Measurements from ENCODE around the gene PAX7.

The PAX7 gene

DNA sequence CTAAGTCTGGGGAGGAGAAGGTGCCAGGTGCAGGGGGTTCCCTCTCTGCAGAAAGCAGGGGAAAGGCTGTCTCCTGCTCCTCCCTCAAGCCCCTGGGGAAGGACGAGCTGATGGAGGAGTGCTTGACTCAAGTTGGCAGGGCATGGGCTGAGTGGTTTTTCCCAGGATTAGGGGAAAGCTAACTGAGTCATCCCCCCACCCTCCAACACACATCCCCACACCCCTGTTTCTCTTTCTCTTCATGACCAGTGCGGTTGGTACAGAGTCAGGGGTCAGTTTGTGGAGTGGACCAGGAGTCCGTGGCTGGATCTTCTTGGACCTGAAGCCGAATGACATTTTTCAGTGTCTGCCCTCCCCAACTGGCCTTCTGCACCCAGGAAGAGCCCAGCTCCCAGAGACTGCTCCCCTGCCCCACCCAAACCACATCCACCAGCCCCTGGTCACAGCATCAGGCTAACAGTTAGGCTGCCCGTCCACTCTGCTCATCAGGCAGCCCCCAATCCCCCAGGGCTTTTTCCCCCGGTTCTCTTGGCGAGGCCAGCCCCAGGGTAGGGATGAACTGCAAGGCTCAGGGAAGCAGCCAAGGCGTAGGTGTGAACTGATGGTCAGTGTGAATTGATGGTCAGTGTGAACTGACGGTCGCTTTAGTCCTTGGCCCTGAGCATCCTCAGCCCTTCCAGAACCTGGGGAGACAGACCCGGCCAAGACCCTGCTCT lies 81.0 kb downstream of the PAX7 start:
- DNase-seq = no peak

DNA sequence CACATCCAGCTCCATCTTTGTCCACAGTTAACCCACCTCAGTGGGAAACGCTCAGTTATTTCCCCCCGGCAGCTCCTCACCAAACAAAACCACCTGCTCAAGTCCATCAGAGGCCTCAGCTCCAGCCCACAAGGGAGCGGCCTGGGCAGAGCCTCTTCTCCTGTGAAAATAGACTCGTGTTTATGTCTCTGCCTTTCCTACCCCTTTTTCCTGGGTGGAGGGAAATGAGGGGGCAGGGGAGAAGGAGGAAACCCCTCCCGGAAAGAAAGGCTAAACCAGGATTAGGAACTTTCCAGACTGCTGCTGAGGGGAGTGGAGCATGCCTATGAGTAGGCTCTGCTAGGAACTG lies 81.6 kb downstream of the PAX7 start:
- no peak for DNase-seq

DNA sequence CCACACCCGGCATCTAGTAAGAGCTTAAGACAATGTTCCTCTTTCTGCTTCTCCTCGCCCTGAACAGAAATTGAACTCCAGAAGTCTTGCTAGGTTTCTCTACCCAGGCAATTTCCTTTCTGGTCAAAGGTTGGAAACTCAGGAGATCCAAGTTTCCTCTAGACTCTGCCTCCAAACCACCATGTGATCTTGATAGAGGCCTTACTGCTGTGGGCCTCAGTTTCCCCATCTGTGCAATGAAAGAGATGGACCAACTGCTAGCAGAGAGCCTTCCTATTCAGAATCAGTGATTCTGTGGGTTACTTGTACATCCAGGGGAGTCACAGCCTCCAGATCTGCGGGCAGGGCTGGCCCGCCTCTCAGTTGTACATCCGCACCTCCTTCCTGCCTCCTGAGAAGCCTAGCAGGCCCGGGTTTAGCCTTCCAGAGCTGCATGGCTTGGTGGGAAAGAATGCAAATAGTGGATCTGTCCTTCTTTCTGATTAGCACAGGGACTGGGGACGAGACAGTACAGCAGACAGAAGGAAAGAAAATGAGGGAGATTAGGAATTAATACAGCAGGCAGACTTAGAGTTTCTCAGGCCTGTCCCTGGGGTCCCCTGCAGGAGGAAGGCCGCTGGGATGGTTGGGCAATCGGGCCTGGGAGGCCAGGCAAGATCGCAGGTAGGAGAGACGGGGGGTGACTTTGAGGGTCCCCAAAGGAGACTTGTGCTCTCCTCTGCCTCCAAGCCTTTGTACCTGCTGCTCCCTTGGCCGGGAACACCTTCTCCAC lies 83.9 kb downstream of the PAX7 start:
- no peak for DNase-seq

DNA sequence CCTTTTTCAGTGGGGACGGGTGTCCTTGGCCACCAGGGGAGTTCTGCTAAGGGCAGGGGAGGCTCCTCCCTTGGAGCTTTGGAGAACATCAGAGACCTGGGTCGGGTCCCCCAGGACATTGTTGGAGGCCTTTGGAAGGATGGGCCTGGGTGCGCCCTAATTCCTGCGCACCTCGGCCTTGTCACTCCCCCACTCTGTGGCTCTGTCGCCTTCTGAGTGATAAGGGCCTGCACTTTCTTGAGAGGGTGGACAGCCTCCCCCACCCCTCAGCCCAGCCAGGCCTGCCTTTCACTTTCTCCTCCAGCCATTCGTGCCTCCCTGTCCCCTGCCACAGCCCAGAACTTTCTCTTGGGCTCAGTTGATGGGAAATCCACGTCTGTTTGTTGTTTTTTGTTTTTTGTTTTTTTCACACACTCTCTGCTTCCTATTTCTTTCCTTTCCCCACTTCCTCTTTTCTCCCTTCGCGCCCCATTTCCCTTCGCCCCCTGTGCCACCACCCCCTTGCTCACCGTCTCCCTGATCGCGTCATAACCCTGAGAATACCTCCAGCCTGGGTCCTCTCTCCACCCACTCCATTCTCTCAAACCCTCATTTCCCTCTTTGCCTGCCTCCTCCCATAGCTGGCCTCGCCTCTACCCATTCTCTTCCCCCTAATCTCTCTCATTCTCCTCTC lies 85.6 kb downstream of the PAX7 start:
- no peak for DNase-seq

DNA sequence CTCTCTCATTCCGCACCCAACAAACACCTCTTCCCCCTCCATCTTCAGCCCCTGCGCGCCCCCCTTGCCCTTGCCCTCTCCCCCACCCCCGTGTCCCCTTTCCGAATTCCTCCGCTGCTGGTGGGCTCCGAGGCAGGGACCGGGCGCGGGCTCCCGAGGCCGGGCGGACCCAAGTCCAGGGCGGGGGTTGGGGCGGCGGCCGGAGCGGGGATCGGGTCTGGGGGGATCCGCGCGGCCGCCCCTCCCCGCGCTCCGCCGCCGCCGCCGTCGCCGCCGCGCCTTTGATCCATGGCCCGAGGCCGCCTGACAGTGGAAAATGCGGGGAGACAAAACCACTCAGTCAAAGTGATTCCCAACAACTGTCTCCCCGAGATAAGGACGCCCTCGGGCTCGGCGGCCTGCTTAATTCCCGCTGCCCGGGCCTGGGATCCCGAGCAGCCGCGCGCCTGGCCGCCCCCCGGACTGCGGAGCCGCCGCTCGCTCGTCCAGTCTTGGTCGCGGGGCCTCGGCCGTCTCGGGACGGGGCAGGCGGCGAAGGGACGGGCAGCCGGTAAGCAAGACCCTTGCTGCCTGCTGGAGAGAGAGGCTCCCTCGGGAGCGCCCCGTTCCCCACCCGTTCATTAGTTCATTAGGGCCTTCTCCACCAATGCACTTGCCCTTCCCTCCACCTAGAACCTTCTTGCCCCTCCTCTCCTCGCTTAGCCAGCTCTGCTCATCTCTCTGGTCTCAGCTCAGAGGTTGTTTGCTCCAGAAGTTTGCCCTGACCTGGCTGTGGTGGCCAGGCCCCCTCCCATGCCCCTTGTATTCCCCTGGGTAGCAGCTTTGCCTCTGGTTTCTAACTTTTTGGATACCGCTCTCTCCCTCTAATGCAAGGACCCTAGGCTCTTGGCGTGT lies 86.4 kb downstream of the PAX7 start:
- DNase-seq = no peak

DNA sequence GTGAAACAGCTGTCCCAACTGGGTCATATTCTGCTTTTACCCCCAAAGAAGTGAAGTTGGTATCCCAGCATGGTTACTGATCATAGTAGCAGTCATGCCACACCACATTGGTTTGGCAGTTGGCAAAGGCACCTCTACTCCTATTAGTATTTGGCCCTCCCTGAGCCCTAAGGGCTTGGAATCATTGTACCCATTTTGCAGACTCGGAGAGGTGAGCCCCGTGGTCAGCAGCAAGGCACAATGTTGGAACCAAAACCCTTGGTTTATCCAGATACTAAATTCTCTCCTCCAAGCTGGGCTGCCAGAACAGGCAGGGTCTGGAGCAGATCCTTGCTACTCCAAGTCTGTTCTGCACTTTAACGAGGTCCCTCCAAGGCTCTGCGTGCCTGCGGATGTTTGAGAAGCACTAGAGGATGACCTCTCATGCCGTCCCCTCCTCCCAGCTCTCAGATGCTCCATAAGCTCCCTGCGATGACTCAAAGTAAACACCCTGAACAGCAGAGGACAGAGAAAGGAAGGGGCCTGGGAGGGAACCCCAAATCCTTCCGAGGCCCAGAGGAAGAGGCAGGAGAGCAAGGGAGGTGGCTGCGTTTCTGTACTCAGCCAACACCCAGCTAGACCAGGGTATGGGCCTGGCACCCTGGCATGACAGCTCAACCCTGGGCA lies 89.3 kb downstream of the PAX7 start:
- no peak for DNase-seq

DNA sequence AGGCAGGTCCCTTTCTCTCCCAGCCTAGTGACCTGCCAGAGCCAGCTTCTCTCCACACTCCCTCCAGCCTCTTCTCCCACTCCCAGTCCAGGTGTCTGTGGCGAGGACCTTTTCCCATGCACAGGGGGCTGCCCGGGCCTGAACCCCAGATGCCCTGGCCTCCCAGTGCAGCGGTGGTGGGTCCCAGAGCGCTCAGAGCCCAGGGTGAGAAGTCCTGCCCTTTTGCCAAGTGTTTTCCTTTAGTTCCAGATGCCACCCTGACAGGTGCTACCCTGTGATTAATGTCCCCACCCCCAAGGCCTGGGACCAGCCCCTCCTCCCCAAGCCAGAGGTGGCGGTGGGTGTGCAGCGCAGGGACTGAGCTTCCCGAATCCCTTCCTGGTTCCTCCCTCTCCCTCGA lies 90.4 kb downstream of the PAX7 start:
- DNase-seq = no peak

DNA sequence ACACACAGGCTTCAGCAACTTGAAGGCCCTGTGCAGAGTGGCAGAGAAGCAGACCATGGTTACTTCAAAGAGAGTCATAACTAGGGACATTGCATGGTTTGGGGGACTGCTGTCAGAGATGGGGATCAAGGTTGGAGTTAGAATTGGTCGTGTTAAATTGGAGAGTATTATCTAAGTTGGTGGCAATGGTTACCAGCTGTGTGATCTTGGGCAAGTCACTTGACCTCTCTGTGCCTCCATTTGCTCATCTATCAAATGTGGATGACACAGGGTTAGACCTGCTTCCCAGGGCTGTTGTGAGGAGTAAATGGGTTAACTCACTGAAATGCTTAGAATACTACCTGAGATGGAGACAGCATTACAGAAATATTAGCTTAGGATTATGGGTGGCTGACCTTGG lies 91.1 kb downstream of the PAX7 start:
- no peak for DNase-seq

DNA sequence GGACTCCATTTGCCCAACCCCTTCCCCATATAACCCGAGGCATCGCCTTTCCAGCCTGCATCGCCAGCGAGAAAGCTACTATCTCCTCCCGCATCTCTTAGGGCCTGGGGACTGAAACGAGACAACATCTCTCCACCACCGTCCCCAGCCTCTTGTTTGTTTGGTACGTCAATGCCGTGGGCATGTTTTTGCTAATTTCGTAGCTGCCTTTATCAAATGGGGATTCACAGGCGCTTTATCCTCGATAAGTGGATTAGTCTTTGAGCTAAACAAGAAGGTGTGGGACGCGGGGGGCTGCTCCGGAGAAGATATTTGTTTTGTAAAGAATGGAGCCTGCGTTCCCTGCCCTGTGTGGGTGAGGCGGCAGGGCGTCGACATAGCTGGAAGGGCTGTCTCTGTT lies 91.6 kb downstream of the PAX7 start:
- DNase-seq = no peak

DNA sequence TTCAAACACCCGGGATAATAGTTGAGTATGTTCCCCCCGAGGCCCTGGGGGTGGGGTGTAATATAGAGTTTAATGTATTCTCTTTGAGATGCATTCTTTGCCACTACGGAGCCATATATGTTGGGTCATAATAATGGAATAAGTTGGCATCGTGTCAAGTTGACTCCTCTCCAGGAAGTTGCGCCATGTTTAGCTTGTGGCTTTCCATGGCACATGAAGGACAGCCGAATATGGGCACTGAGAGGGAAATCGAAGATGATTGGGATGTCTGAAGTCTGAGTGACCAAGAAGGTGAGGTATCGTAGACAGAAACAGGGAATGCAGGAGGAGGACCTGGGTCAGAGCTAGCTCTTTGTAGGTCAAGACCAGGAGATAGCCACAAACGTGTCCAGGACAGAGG lies 92.6 kb downstream of the PAX7 start:
- no peak for DNase-seq

DNA sequence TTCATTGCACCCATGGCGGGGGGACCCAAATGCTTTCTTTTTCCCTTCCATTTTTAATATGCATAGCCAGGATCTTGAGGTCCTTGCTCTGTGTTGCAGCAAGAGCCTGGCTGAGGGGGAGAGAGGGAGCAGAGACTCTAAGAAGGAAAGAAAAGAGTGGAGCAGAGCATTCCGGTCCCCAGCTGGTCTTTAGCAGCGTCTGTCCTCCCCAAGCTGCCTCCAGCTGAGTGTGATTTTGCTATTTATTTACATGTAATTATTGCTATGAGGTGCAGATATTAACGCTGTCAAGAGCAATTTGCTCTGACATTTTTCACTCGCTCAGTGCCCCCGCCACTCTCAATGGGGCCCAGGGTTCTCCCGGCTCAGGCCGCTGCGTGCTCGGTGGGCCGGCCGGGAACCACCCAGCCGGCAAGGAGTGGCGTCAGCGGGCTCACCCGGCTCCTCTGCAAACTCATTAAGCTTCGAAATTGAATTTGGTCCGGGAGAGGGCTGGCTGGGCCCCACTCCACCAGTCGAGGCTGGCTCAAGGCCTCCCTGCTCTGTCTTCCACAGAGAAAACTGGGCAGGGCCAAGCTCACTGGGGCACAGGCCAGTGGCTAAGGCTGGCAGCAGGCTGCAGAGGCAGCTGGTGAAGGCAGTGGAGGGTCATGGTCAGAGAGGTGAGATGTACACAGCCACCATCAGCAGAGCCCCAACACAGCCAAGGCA lies 93.2 kb downstream of the PAX7 start:
- DNase-seq = no peak

DNA sequence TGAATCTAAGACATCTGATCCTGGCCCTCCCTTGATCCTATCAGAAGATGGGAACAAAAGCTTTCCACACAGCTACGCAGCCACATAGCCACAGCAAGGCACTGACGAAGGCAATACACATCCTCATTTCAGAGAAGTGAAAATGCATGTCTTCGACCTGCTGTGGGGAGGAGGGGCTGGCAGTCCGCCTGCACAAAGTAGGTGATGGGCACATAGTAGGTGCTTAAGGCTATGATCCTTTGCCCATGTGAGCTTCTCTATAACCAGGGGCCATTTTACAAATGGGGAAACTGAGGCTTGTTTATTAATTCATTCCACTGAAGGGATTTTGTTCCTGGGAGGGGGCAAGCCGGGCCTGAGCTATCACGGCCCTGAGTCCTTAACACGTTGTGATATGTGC lies 94.2 kb downstream of the PAX7 start:
- no peak for DNase-seq

DNA sequence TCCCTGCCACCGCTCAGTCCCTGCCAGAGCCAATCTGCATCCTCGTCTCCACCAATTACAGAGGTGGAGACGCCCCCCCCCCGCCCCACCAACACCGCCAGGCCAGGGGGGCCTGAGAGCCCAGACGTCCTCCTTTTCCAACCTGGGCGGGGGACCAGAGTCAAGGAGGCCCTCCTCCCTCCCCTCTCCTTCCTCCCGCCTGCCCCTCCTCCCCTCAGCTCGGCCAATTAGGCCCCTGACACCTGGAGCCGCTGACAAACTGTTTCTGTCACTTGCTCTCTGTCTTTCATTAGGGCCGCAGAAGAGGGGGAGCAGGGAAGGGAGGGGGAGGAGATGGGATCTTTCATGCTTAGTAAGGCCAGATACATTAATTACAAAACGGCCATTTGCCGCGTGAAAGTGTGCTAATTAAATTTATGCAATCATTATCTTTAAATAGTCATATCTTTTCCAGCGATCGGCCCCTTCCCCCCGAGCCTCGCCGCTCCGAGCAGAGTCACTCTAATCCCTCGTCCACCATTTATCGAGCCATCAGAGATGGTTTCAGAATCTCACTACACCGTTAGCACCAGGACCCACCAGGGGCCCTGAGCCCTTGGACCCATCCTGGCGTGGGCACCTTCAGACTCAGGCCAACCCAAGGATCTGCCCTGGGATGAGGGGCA lies 94.7 kb downstream of the PAX7 start:
- no peak for DNase-seq

DNA sequence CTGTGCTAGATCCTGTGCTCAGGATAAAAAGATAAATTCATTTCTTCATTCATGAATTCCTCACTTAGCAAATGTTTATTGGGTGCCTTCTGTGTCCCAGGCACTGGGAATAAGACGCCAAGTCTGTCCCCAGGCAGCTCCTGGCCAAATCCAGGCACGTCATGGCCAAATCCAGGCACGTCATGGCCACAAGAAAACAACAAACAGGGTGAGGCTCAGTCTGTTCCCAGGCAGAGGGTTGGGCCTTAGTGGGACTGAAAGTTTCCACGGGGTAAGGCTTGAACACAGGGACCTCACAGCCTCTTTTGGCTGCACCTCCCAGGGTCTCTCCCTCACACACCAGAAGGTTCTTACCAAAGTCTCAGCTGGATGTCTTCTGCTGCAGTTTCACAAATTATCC lies 95.7 kb downstream of the PAX7 start:
- DNase-seq = no peak

DNA sequence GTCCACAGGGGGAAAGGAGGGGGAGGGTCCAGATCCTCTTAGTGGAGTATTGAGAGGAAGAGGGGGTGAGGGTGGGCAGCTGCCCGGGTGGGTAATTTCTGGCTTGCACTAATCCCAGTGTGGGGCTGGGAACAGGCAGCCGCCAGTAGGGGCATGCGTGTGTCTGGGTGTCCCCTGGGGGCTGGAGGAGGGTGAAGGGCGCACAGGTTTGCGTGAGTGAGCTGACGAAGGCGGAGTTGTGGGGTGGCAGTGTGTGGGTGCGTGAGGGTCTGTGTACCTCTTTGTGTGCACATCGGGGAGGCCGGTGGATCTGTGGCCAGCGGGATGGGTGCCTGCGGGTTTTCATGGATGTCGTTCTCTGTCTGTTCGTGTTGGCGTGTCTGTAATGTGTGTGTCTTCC lies 97.3 kb downstream of the PAX7 start:
- DNase-seq = no peak

DNA sequence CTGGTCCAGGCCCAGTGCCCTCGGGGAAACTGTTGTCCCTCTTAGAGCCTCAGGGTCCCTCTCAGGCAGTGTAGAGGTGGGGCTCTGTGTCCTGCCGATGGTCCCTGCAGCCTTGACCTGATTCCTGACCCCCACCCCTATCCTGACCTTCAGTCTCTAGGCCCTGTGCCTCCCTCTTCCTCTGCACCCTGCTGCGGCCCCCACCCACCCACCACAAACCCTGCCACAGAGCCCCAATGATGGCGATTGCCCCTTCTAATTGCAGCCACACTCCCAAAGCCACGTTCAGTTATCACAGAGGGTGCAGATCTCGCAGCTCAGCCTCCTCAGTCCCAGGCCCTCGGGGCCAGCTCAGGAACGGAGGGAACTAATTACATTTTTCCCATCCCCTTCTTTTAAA lies 99.7 kb downstream of the PAX7 start:
- no peak for DNase-seq

DNA sequence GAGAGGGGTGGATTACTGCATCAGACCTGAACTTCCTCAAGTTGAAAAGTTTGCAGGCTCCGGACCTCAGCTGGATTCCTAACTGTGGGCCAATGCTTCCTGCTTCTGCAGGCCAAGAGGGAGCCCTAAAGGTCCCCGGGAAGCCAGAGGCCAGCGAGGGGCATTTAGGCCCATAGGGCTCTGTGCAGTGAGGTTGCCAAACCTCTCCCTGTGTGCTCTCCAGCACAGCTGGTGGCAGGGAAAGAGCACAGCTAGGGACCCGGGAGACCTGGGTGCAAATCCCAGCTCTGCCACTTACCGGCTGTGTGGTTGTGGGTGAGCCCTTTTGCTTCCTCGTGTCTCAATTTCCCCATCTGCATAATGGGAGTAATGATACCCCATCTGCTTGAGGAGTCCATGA lies 100.5 kb downstream of the PAX7 start:
- no peak for DNase-seq

DNA sequence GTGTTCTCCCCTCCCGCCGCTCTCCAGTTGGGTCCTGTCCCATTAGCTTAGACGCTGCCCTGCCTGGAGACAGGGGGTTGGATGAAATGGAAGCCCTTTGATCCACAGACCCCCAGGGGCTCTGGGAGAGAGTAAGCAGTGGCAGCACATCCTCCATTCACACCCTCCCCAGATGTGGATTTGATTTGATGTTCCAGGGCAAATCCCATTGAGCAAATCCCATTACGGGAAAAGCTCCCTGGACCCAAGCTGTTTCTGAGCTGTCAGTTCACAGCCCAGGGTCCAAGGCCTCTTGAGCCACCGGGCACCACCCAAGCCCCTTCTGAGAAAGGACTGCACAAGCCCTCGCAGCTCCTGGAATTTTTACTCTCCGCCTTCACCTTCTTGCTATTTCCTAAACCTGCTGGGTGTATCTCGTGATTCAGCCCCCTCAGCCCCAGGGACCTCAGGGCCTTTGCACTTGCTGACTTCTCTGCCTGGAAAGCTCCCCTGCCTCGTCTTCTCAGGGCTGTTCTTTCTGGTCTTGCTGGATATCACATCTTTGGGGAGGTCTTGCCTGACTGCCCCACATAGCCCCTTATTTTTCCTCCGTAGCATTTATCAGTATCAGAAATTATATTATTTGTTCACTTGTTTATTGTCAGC lies 101.1 kb downstream of the PAX7 start:
- no peak for DNase-seq

DNA sequence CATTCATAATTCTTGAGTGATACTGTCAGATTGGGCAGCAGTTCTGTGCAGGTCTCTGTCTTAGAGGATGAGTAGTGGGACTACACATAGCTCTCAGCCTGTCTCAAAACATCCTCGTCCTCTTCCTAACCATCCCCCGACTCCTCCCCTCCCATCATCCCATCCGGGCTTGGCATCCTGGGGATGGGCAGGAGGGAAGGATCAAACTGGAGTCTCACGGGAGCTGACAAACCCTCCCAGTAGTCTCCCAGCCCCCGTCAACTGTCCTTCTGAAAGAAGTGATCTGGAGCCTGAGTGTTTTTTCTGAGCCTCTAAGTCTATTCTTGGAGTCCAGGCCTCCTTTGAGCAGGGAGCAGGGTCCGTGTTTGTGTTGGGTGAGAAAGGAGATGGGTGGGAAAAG lies 102.0 kb downstream of the PAX7 start:
- DNase-seq = no peak

DNA sequence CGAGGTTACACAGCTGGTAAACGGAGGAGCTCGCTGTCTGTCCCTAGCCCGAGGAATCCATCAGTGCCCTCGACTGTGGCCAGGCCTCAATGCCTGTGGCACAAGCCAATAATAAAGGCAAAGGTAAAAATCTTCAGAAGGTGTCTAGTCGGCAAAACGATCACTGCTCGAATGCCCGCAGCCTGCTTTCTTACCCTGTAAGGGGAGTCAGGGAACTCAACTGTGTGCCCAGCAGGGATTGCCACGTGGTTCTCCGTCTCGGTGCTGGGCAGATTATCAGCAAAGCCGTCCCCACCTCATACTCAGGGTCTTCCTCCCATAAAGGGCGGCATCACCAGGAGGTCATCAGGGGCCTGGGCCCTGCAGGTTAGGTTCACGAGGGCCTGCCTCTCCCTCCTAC lies 103.4 kb downstream of the PAX7 start:
- no peak for DNase-seq

Measured in GDM1 (cell line).